K562 (cell line): Measurements from ENCODE around the gene ATF5. TPM values are rescaled to one million over a fixed set of nuclear protein-coding genes. Genes with fewer than 3 reads are reported as not detected.

Experiments
- AFF1 ChIP-seq, 2 experiments: fragments of 450-650 bp; IDR thresholded peaks; 2 replicates each; pipeline ENCODE4 v1.6.1; 2018; ENCODE audit warnings: mild to moderate bottlenecking in 2 of 2, low read depth in 1 of 2; ENCODE audit not compliant: partially characterized antibody in 2 of 2
- CHCHD3 ChIP-seq: fragments of 250-450 bp; sonication (Bioruptor Pico); IDR thresholded peaks from 2 replicates; pipeline ENCODE4 v2.1.2; 2022; ENCODE audit warnings: mild to moderate bottlenecking
- DLX4 ChIP-seq: fragments of 250-450 bp; sonication (Bioruptor Pico); IDR thresholded peaks from 2 replicates; pipeline ENCODE4 v1.6.1; 2021; ENCODE audit warnings: mild to moderate bottlenecking
- FIP1L1 ChIP-seq: fragments of 200-400 bp; formaldehyde crosslinking; IDR thresholded peaks from 2 replicates; pipeline ENCODE4 v1.6.1; 2018; ENCODE audit warnings: mild to moderate bottlenecking, low read depth, low read length; ENCODE audit not compliant: poor library complexity, severe bottlenecking
- FOXM1 ChIP-seq, 2 experiments: fragments of 450-650 bp in 1 of 2; sonication (generic) in 1 of 2; formaldehyde crosslinking in 1 of 2; IDR thresholded peaks; 2 replicates each; pipeline versions ENCODE4 v1.6.1 to v1.9.0; 2017 to 2022; ENCODE audit warnings: low read depth in 2 of 2, mild to moderate bottlenecking in 2 of 2, missing genetic modification reagents in 1 of 2, moderate library complexity in 1 of 2
- HDAC8 ChIP-seq: fragments of 450-650 bp; IDR thresholded peaks from 2 replicates; pipeline ENCODE4 v1.6.1; 2016; ENCODE audit warnings: mild to moderate bottlenecking, missing genetic modification characterization, moderate library complexity, missing compliant biosample characterization
- MITF ChIP-seq: IDR thresholded peaks from 2 replicates; pipeline ENCODE4 v1.6.1; 2014; ENCODE audit warnings: antibody characterized with exemption
- NCOA2 ChIP-seq, 2 experiments: fragments of 450-650 bp; IDR thresholded peaks; 2 replicates each; pipeline ENCODE4 v1.6.1; 2018; ENCODE audit warnings: mild to moderate bottlenecking in 2 of 2, moderate library complexity in 1 of 2; ENCODE audit not compliant: partially characterized antibody in 2 of 2
- NFE2 ChIP-seq: IDR thresholded peaks from 2 replicates; pipeline ENCODE4 v1.6.1; 2014; ENCODE audit warnings: antibody characterized with exemption, low read depth
- PHTF2 ChIP-seq: fragments of 250-450 bp; sonication (Bioruptor Pico); IDR thresholded peaks from 2 replicates; pipeline ENCODE4 v1.5.0; 2021; ENCODE audit warnings: mild to moderate bottlenecking
- RAD21 ChIP-seq, 2 experiments: fragments of 250-450 bp in 1 of 2; fragments of 450-650 bp in 1 of 2; sonication (Bioruptor Pico) in 1 of 2; formaldehyde crosslinking in 1 of 2; IDR thresholded peaks in 1 of 2; conservative IDR thresholded peaks in 1 of 2; 2 replicates each; pipeline versions ENCODE4 v1.4.0 to v1.8.0; 2020 to 2022; ENCODE audit warnings: mild to moderate bottlenecking in 2 of 2, moderate library complexity in 1 of 2
- RAD51 ChIP-seq: fragments of 450-650 bp; IDR thresholded peaks from 2 replicates; pipeline ENCODE4 v1.7.1; 2016; ENCODE audit warnings: low read depth, mild to moderate bottlenecking, borderline replicate concordance
- TGIF2 ChIP-seq: sonication (generic); formaldehyde crosslinking; IDR thresholded peaks from 2 replicates; pipeline ENCODE4 v1.8.1; 2022; ENCODE audit warnings: mild to moderate bottlenecking, missing genetic modification reagents, moderate library complexity
- TSC22D4 ChIP-seq: fragments of 450-650 bp; IDR thresholded peaks from 2 replicates; pipeline ENCODE4 v1.6.1; 2016; ENCODE audit warnings: missing genetic modification characterization, missing biosample characterization, control low read depth
- ZBTB1 ChIP-seq: sonication (generic); formaldehyde crosslinking; IDR thresholded peaks from 2 replicates; pipeline ENCODE4 v1.8.1; 2023; ENCODE audit warnings: missing genetic modification reagents, low read depth, mild to moderate bottlenecking, borderline replicate concordance
- ZC3H8 ChIP-seq: fragments of 450-650 bp; IDR thresholded peaks from 2 replicates; pipeline ENCODE4 v1.6.1; 2017
- ZFX ChIP-seq: sonication (generic); formaldehyde crosslinking; IDR thresholded peaks from 2 replicates; pipeline ENCODE4 v1.8.0; 2022; ENCODE audit warnings: mild to moderate bottlenecking, missing genetic modification reagents, moderate library complexity
- ZNF124 ChIP-seq: sonication (generic); formaldehyde crosslinking; IDR thresholded peaks from 2 replicates; pipeline ENCODE4 v1.8.1; 2022; ENCODE audit warnings: missing genetic modification reagents
- ZNF584 ChIP-seq: fragments of 200-800 bp; sonication (Bioruptor generic); IDR thresholded peaks from 2 replicates; pipeline ENCODE4 v1.6.1; 2016; ENCODE audit warnings: low read depth, mild to moderate bottlenecking, missing genetic modification characterization, missing compliant biosample characterization
- polyA plus RNA-seq, 8 experiments: library from polyadenylated mRNA; depleted of rRNA in 4 of 8; stranded (reverse) in 5 of 8; unstranded in 3 of 8; fragments of >200 nt; fragmentation: Nextera tagmentation in 2 of 8; fragmentation: Illumina TruSeq in 1 of 8; extraction: Ambion mirVana in 2 of 8; extraction: Trizol in 1 of 8; gene quantifications; 2 replicates each; pipeline versions ENCODE4 v1.2.1 to v1.2.3, GENCODE V29; 2011 to 2014; ENCODE audit warnings: inconsistent platforms in 1 of 8, missing spikeins in 1 of 8
- total RNA-seq, 7 experiments: library from RNA; depleted of rRNA in 6 of 7; stranded (reverse); fragments of >200 nt in 6 of 7; fragmentation: Illumina TruSeq in 2 of 7; extraction: Trizol in 2 of 7; gene quantifications; 2 replicates each; pipeline versions ENCODE4 v1.2.1 to v1.2.3, GENCODE V29; 2011 to 2021; ENCODE audit warnings: low replicate concordance in 1 of 7

The ATF5 gene
- total and polyA plus RNA-seq, 9 of the 15 experiments (the other 6 are each of a cell fraction or from before 2014, with no cell fraction given), result 3.0 to 57.6 (median 11.1) TPM

DNA sequence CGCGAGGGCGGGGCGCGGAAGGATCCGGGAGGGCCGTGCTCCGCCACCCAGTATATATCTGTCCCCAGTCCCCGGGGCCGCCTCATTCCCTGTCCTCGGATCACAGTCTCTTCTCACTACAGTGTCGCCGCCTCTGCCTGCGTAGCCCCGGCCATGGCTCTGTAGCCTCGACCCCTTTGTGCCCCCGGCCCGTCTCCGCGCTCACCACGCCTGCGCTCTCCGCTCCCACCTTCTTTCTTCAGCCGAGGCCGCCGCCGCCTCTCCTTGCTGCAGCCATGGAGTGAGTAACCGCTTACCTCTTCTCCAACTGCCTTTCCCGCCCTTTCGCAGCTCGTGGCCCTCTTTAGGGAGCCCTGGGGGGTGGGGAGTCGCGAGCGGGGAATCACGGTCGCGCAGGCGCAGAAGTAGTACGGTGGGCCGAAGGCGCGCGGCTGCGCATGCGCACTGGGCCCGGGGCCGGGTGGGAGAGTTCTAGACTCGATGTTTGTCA lies at the start of gene ATF5, which contains the start of gene NUP62 (continued):
- TF ChIP-seq ZNF584 (CRISPR knock-in tag) (peak; percentile 77; the same call in 1 of the 2 replicates), RAD51 (0 out of 2 replicates have a peak, but pooled peaks have one; percentile 37), FIP1L1 (peak; percentile 99), ZBTB1 (no peak; the same call in 1 of the 2 replicates), TGIF2 (CRISPR knock-in tag) (no peak), ZNF124 (CRISPR knock-in tag) (no peak; the same call in 1 of the 2 replicates), NFE2 (peak; percentile 2; the same call in 1 of the 2 replicates), CHCHD3 (CRISPR knock-in tag) (no peak), NCOA2 (IDR thresholded peaks at IDR 0.05; ENCODE audit: partially characterized antibody in 2 of 2) (no peak), MITF (0 out of 2 replicates have a peak, but pooled peaks have one; percentile 30), AFF1 (IDR thresholded peaks at IDR 0.05; ENCODE audit: low read depth in 1 of 2, partially characterized antibody in 2 of 2) (peak; percentile 86 to 94), HDAC8 (tag) (0 out of 2 replicates have a peak, but pooled peaks have one; percentile 33), ZFX (peak; percentile 80), ZC3H8 (no peak), DLX4 (CRISPR knock-in tag) (no peak), RAD21 (CRISPR knock-in tag; conservative IDR thresholded peaks at IDR 0.05 in 1 of 2, IDR thresholded peaks at IDR 0.05 in 1 of 2) (0 out of 4 replicates have a peak, but pooled peaks of 1 of the 2 experiments have one; percentile 5), TSC22D4 (tag) (no peak), FOXM1 (IDR thresholded peaks at IDR 0.05; ENCODE audit: low read depth) (no peak), FOXM1 (CRISPR knock-in tag; IDR thresholded peaks at IDR 0.05; ENCODE audit: low read depth) (peak; percentile 76; the same call in 1 of the 2 replicates), PHTF2 (CRISPR knock-in tag) (no peak)
